ENCODE results near the gene USP19.

Gene USP19

GRCh38 chr3:49163609-49164008 lies 43.0 kb upstream of the USP19 start:
- no peak for TF ChIP-seq CTCF (IDR thresholded peaks at IDR 0.05)
- Histone ChIP-seq H3K9me3 (no peaks in the 10 kb centered on the region), H3K4me3 (ENCODE audit: low read depth in 1 of 2, low read length in 1 of 2) (no peak overlapping the region), H3K27me3 (peaks cover 3% of the 10 kb centered on the region), H3K36me3 (peaks cover 26% of the 10 kb centered on the region), H3K4me1 (ENCODE audit: control insufficient read depth in 1 of 2, insufficient read depth in 1 of 2, low read depth in 1 of 2, low read length in 1 of 2) (peaks cover 23 to 31% of the 10 kb centered on the region in 2 experiments), H3K27ac (no peak overlapping the region)

DNA sequence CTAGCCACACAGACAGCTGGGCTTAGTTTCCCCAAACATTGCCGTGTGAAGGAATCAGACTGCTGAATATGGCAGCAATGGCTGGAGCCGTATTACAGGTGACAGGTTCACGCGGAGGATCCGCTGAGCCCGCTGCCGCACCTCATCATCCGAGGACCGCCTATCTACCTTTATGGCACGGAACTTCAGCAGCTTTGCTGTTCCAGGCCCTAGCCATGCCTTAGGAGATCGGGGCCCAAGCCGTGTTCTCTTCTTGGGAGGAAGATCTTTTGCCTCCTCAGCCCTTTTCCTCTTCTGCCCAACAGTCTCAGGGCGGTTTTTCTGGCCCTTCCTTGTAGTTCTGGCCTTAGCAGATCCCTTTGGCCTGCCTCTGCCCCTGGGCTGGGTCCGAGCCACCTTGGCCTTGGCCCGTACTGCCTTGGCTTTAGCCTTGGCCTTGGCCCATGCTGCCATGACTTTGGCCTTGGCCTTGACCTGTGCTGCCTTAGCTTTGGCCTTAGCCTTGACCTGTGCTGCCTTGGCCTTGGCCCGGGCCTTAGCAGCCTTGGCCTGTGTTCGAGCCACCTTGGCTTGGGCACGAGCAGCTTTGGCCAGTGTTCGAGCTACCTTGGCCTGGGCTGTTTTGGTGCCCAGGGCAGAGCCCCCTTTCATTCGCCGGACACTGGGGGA lies 42.3 kb upstream of the USP19 start:
- TF ChIP-seq CTCF (IDR thresholded peaks at IDR 0.05), result no peak
- Histone ChIP-seq H3K27me3 (no peaks in the 10 kb centered on the region), H3K9me3 (no peaks in the 10 kb centered on the region), H3K4me1 (ENCODE audit: control insufficient read depth in 1 of 2, insufficient read depth in 1 of 2, low read depth in 1 of 2, low read length in 1 of 2) (peaks cover 23 to 31% of the 10 kb centered on the region in 2 experiments), H3K36me3 (peaks cover 26% of the 10 kb centered on the region), H3K4me3 (ENCODE audit: low read depth in 1 of 2, low read length in 1 of 2) (no peak overlapping the region), H3K27ac (no peak overlapping the region)

DNA sequence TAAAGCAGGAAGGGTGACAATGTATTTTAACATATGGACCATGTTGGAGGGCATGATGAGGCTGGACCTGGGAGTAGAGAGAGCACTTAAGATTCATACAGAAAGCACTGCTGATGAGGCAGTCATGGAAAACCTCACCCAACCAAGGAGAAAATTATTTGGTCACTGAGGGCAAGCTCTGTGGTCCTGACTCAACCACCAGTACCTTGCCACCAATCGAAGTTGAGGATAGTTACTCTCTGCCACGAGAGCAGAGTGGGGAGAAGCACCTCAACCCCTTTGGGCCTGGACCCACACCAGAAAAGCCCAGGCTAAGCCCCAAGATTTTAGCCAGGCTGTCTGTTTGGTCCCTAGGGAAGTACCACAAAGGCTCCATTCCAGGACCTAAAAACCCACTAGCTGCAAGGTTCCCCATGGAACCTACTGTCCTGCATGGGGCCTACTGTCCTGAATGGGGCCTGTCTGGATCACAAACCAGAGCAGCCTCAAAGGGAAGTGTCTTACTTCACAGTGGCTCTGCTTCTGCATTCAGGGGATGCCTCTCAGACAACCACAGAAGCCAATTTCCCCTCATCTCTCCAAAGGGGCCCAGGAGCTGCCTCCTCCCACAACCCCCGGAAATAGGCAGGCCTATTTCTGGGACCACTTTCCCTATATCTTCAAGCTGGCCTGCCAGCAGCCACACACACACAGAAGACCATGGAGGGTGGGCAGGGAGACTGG lies 41.3 kb upstream of the USP19 start:
- Histone ChIP-seq H3K27ac (peak overlapping the region; percentile 33), H3K9me3 (no peaks in the 10 kb centered on the region), H3K27me3 (no peaks in the 10 kb centered on the region), H3K4me3 (ENCODE audit: low read depth in 1 of 2, low read length in 1 of 2) (no peak overlapping the region), H3K36me3 (peaks cover 26% of the 10 kb centered on the region), H3K4me1 (ENCODE audit: control insufficient read depth in 1 of 2, insufficient read depth in 1 of 2, low read depth in 1 of 2, low read length in 1 of 2) (peaks cover 23 to 31% of the 10 kb centered on the region in 2 experiments)
- no peak for TF ChIP-seq CTCF (IDR thresholded peaks at IDR 0.05)

- Histone ChIP-seq H3K4me3 (ENCODE audit: low read depth in 1 of 2, low read length in 1 of 2) (no peak overlapping the region), H3K4me1 (ENCODE audit: control insufficient read depth in 1 of 2, insufficient read depth in 1 of 2, low read depth in 1 of 2, low read length in 1 of 2) (peaks cover 17 to 25% of the 10 kb centered on the region in 2 experiments), H3K36me3 (peaks cover 26% of the 10 kb centered on the region), H3K9me3 (no peaks in the 10 kb centered on the region), H3K27ac (no peak overlapping the region), H3K27me3 (no peaks in the 10 kb centered on the region)
- no peak for TF ChIP-seq CTCF (IDR thresholded peaks at IDR 0.05)
Measured at GRCh38 chr3:49161197-49161596, 40.6 kb upstream of the USP19 start.

- Histone ChIP-seq H3K9me3 (no peaks in the 10 kb centered on the region), H3K36me3 (peaks cover 21% of the 10 kb centered on the region), H3K4me3 (ENCODE audit: low read depth in 1 of 2, low read length in 1 of 2) (no peak overlapping the region), H3K27ac (no peak overlapping the region), H3K27me3 (no peaks in the 10 kb centered on the region), H3K4me1 (ENCODE audit: control insufficient read depth in 1 of 2, insufficient read depth in 1 of 2, low read depth in 1 of 2, low read length in 1 of 2) (peaks cover 5 to 11% of the 10 kb centered on the region in 2 experiments)
- TF ChIP-seq CTCF (IDR thresholded peaks at IDR 0.05), result no peak
Measured at GRCh38 chr3:49158792-49159191, 38.2 kb upstream of the USP19 start.
